Neural progenitor cell (in vitro differentiated cells): ENCODE results near the gene RARA.

Experiments
- EZH2 ChIP-seq: fragments of 200-600 bp; sonication (generic); IDR thresholded peaks from 2 replicates; pipeline ENCODE4 v1.6.1; 2017; ENCODE audit warnings: antibody characterized with exemption, mild to moderate bottlenecking, moderate library complexity
- EZH2phosphoT487 ChIP-seq: fragments of 200-600 bp; sonication (generic); IDR thresholded peaks from 2 replicates; pipeline ENCODE4 v1.6.1; 2017; ENCODE audit warnings: antibody characterized with exemption
- TF ChIP-seq, protein P1 (sequence below): fragments of 200-600 bp; sonication (generic); IDR thresholded peaks from 2 replicates; pipeline ENCODE4 v1.5.1; 2017; ENCODE audit warnings: antibody characterized with exemption, mild to moderate bottlenecking

DNA sequence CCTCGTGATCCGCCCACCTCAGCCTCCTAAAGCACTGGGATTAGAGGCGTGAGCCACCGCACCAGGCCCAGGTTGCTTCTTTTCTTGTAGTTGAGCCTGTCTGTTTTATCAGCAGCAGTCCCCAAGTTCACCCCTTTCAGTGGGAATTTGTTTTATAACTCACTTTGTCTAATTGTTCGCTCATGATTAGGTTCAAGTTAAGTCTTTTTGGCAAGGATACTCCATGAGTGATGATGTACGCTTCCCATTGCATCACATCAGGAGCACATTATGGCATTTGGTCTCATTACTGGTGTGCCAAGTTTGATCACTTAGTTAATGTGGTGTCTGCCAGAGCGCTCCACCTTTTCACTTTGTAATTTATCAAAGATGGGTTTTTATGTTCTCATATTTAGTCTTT is 70.0 kb downstream of the RARA start:
- TF ChIP-seq, protein P1, sequence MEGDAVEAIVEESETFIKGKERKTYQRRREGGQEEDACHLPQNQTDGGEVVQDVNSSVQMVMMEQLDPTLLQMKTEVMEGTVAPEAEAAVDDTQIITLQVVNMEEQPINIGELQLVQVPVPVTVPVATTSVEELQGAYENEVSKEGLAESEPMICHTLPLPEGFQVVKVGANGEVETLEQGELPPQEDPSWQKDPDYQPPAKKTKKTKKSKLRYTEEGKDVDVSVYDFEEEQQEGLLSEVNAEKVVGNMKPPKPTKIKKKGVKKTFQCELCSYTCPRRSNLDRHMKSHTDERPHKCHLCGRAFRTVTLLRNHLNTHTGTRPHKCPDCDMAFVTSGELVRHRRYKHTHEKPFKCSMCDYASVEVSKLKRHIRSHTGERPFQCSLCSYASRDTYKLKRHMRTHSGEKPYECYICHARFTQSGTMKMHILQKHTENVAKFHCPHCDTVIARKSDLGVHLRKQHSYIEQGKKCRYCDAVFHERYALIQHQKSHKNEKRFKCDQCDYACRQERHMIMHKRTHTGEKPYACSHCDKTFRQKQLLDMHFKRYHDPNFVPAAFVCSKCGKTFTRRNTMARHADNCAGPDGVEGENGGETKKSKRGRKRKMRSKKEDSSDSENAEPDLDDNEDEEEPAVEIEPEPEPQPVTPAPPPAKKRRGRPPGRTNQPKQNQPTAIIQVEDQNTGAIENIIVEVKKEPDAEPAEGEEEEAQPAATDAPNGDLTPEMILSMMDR = no peak
- TF ChIP-seq EZH2 (no peak), EZH2phosphoT487 (no peak)
